ENCODE results near the gene STK35. TPM values are rescaled to one million over a fixed set of nuclear protein-coding genes. Genes with fewer than 3 reads are reported as not detected.
A peak's percentile ranks its signal among the peaks of the same experiment; 100 is the strongest.

STK35 gene
- total and polyA plus RNA-seq, 2 of the 13 experiments (the other 11 are each of a cell fraction or from before 2014, with no cell fraction given) = 27.4 to 29.8 TPM

DNA sequence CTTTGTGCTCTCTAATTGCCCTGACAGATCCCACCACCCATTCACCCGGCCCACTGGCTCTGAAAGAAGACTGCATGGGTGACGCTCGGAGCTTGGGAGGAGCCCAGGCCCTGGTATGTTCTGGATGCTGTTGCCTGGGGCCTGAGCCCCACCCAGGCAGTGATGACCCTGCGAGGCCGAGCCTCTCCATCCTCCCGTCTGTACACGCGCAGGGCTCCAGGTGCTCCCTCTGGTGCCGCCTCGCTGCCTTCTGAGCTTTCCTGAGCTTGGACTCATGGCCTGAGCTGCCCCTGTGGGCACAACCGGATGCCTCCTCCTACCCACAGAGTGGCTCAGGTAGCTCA is 61.2 kb downstream of the STK35 start (continued):
- TF ChIP-seq, protein P1, sequence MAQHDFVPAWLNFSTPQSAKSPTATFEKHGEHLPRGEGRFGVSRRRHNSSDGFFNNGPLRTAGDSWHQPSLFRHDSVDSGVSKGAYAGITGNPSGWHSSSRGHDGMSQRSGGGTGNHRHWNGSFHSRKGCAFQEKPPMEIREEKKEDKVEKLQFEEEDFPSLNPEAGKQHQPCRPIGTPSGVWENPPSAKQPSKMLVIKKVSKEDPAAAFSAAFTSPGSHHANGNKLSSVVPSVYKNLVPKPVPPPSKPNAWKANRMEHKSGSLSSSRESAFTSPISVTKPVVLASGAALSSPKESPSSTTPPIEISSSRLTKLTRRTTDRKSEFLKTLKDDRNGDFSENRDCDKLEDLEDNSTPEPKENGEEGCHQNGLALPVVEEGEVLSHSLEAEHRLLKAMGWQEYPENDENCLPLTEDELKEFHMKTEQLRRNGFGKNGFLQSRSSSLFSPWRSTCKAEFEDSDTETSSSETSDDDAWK (CRISPR knock-in tag; IDR thresholded peaks at IDR 0.05) = no peak
- TF ChIP-seq ZNF670 (CRISPR knock-in tag; IDR thresholded peaks at IDR 0.05; ENCODE audit: borderline replicate concordance) (peak; percentile 23; the same call in 1 of the 2 replicates), ZNF350 (CRISPR knock-in tag; IDR thresholded peaks at IDR 0.05; ENCODE audit: borderline replicate concordance, low read depth) (no peak; the same call in 1 of the 2 replicates), ZNF672 (CRISPR knock-in tag; IDR thresholded peaks at IDR 0.05) (no peak), HOXD1 (CRISPR knock-in tag; IDR thresholded peaks at IDR 0.05) (no peak), EED (CRISPR knock-in tag; IDR thresholded peaks at IDR 0.05) (peak; percentile 84; the same call in 1 of the 2 replicates), CREB1 (IDR thresholded peaks at IDR 0.05) (no peak), CREB1 (CRISPR knock-in tag; IDR thresholded peaks at IDR 0.05) (no peak), ARNT2 (CRISPR knock-in tag; IDR thresholded peaks at IDR 0.05; ENCODE audit: low read depth) (no peak), TBX2 (CRISPR knock-in tag; IDR thresholded peaks at IDR 0.05; ENCODE audit: borderline replicate concordance) (0 out of 2 replicates have a peak, but pooled peaks have one; percentile 40), ZNF772 (CRISPR knock-in tag; IDR thresholded peaks at IDR 0.05) (0 out of 2 replicates have a peak, but pooled peaks have one; percentile 25), ZFP36 (IDR thresholded peaks at IDR 0.05; ENCODE audit: borderline replicate concordance, low read depth, low read length, partially characterized antibody) (no peak), SAFB2 (CRISPR knock-in tag; IDR thresholded peaks at IDR 0.05; ENCODE audit: borderline replicate concordance, low read depth) (no peak; the same call in 1 of the 2 replicates), ZNF10 (CRISPR knock-in tag; IDR thresholded peaks at IDR 0.05; ENCODE audit: borderline replicate concordance, low read depth) (no peak), PHF21A (CRISPR knock-in tag; IDR thresholded peaks at IDR 0.05) (0 out of 2 replicates have a peak, but pooled peaks have one; percentile 3), NKX3-1 (CRISPR knock-in tag; IDR thresholded peaks at IDR 0.05) (no peak), ZNF572 (CRISPR knock-in tag; IDR thresholded peaks at IDR 0.05) (no peak), FOXO1 (CRISPR knock-in tag; IDR thresholded peaks at IDR 0.05) (0 out of 2 replicates have a peak, but pooled peaks have one; percentile 2)
- TF ChIP-seq, protein P2, sequence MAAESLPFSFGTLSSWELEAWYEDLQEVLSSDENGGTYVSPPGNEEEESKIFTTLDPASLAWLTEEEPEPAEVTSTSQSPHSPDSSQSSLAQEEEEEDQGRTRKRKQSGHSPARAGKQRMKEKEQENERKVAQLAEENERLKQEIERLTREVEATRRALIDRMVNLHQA (CRISPR knock-in tag; IDR thresholded peaks at IDR 0.05) = no peak
- TF ChIP-seq, protein P3, sequence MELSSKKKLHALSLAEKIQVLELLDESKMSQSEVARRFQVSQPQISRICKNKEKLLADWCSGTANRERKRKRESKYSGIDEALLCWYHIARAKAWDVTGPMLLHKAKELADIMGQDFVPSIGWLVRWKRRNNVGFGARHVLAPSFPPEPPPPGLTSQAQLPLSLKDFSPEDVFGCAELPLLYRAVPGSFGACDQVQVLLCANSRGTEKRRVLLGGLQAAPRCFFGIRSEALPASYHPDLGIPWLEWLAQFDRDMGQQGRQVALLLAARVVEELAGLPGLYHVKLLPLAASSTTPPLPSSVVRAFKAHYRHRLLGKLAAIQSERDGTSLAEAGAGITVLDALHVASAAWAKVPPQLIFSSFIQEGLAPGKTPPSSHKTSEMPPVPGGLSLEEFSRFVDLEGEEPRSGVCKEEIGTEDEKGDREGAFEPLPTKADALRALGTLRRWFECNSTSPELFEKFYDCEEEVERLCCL (CRISPR knock-in tag; IDR thresholded peaks at IDR 0.05; ENCODE audit: borderline replicate concordance) = no peak
- TF ChIP-seq, protein P4, sequence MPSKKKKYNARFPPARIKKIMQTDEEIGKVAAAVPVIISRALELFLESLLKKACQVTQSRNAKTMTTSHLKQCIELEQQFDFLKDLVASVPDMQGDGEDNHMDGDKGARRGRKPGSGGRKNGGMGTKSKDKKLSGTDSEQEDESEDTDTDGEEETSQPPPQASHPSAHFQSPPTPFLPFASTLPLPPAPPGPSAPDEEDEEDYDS (CRISPR knock-in tag; IDR thresholded peaks at IDR 0.05) = no peak
- TF ChIP-seq, protein P5, sequence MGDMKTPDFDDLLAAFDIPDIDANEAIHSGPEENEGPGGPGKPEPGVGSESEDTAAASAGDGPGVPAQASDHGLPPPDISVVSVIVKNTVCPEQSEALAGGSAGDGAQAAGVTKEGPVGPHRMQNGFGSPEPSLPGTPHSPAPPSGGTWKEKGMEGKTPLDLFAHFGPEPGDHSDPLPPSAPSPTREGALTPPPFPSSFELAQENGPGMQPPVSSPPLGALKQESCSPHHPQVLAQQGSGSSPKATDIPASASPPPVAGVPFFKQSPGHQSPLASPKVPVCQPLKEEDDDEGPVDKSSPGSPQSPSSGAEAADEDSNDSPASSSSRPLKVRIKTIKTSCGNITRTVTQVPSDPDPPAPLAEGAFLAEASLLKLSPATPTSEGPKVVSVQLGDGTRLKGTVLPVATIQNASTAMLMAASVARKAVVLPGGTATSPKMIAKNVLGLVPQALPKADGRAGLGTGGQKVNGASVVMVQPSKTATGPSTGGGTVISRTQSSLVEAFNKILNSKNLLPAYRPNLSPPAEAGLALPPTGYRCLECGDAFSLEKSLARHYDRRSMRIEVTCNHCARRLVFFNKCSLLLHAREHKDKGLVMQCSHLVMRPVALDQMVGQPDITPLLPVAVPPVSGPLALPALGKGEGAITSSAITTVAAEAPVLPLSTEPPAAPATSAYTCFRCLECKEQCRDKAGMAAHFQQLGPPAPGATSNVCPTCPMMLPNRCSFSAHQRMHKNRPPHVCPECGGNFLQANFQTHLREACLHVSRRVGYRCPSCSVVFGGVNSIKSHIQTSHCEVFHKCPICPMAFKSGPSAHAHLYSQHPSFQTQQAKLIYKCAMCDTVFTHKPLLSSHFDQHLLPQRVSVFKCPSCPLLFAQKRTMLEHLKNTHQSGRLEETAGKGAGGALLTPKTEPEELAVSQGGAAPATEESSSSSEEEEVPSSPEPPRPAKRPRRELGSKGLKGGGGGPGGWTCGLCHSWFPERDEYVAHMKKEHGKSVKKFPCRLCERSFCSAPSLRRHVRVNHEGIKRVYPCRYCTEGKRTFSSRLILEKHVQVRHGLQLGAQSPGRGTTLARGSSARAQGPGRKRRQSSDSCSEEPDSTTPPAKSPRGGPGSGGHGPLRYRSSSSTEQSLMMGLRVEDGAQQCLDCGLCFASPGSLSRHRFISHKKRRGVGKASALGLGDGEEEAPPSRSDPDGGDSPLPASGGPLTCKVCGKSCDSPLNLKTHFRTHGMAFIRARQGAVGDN (CRISPR knock-in tag; IDR thresholded peaks at IDR 0.05) = peak; percentile 35; the same call in 1 of the 2 replicates
- TF ChIP-seq, protein P6, sequence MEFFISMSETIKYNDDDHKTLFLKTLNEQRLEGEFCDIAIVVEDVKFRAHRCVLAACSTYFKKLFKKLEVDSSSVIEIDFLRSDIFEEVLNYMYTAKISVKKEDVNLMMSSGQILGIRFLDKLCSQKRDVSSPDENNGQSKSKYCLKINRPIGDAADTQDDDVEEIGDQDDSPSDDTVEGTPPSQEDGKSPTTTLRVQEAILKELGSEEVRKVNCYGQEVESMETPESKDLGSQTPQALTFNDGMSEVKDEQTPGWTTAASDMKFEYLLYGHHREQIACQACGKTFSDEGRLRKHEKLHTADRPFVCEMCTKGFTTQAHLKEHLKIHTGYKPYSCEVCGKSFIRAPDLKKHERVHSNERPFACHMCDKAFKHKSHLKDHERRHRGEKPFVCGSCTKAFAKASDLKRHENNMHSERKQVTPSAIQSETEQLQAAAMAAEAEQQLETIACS (CRISPR knock-in tag; IDR thresholded peaks at IDR 0.05) = no peak

Data from HepG2 (cell line).